Duodenal mucosa (tissue), 2 donors: ENCODE measurements around the gene TLR9.

Experiments used
- H3K27ac ChIP-seq: one replicate; pipeline ENCODE4 v1.7.0; 2013; ENCODE audit warnings: low read depth, low read length
- H3K27me3 ChIP-seq, 2 donors: one replicate each; pipeline ENCODE4 v1.7.0; 2013; ENCODE audit warnings: low read length in 2 of 2, control low read depth in 1 of 2; ENCODE audit not compliant: insufficient read depth in 2 of 2, control insufficient read depth in 1 of 2
- H3K36me3 ChIP-seq, 2 donors: one replicate each; pipeline ENCODE4 v1.7.0; 2013; ENCODE audit warnings: low read length in 2 of 2, control low read depth in 1 of 2; ENCODE audit not compliant: insufficient read depth in 2 of 2, control insufficient read depth in 1 of 2
- H3K4me1 ChIP-seq, 2 donors: one replicate each; pipeline ENCODE4 v1.7.0; 2013; ENCODE audit warnings: low read length in 2 of 2, control low read depth in 1 of 2; ENCODE audit not compliant: insufficient read depth in 2 of 2, control insufficient read depth in 1 of 2
- H3K4me3 ChIP-seq, 2 donors: one replicate each; pipeline ENCODE4 v1.7.0; 2013; ENCODE audit warnings: low read length in 2 of 2, low read depth in 1 of 2
- H3K9ac ChIP-seq, 2 donors: one replicate each; pipeline ENCODE4 v1.7.0; 2013; ENCODE audit warnings: low read length in 2 of 2, low read depth in 1 of 2
- H3K9me3 ChIP-seq, 2 donors: one replicate each; pipeline ENCODE4 v1.7.0; 2013; ENCODE audit warnings: low read length in 2 of 2, control low read depth in 1 of 2; ENCODE audit not compliant: control insufficient read depth in 1 of 2

Gene TLR9

DNA sequence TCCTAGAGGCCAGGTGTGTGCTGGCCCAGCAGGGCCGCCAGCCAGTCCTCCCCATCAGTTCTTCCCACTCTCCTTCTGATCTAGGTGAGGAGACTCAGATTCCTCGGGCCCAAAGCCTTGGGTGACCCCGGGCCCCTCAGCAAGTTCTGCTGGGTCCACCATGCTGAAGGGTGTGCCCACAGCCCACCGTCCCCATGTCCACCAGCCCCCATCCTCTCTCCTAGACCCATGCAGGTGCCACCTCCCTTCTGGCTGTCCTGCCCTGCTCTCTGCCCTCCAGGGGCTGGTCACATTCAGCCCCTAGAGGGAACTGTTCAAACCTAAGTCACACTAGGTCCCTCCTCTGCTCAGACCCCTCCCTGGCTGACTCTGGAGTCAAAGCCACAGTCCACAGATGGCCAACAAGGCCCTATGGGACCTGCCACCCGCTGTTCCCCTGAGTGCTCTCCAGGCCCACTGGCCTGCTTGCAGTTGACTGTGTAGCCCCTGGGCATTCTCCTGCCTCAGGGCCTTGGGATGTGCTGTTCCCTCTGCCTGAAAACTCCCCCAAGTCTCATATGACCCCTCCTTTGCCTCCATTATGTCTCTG, 878 bp upstream of the TLR9 start:
- H3K9ac ChIP-seq = no peak overlapping the region
- no peaks in the 10 kb centered on the region for H3K27me3 ChIP-seq
- H3K36me3 ChIP-seq = peaks cover 24 to 28% of the 10 kb centered on the region in 2 donors
- no peak overlapping the region for H3K4me3 ChIP-seq
- no peaks in the 10 kb centered on the region for H3K9me3 ChIP-seq
- peaks cover 6 to 17% of the 10 kb centered on the region in 2 donors for H3K4me1 ChIP-seq
- no peak overlapping the region for H3K27ac ChIP-seq

DNA sequence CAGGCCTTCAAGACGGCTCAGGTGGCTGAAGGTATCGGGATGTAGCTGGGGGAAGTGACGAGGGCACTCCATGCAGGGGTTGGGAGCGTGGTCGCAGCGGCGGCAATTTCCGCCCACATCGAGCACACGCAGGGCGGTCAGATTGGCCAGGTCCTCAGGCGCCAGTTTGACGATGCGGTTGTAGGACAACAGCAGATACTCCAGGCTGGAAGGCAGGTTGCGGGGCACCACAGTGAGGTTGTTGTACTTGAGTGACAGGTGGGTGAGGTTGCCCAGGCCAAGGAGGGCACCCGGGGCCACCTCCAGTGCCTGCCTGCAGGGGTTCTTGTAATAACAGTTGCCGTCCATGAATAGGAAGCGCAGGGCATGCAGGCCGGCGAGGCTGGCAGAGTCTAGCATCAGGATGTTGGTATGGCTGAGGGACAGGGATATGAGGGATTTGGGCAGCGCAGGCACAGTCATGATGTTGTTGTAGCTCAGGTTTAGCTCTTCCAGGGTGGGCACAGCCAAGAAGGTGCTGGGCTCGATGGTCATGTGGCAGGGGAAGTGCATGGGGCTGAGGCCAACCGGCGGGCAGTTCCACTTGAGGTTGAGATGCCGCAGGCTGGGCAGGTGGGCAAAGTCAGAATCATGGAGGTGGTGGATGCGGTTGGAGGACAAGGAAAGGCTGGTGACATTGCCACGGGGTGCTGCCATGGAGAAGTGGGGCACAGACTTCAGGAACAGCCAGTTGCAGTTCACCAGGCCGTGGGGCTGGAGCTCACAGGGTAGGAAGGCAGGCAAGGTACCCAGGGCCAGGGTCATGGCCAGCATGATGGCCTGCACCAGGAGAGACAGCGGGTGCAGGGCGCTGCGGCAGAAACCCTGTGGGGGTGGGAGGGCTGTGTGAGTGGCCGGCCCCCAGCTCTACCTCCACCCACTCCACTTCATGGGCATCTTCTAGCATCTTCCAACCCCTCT, 1.7 kb downstream of the TLR9 start:
- H3K9ac ChIP-seq = no peak overlapping the region
- no peak overlapping the region for H3K27ac ChIP-seq
- no peaks in the 10 kb centered on the region for H3K9me3 ChIP-seq
- no peak overlapping the region for H3K4me3 ChIP-seq
- H3K27me3 ChIP-seq = no peaks in the 10 kb centered on the region
- H3K4me1 ChIP-seq = peaks cover 18 to 35% of the 10 kb centered on the region in 2 donors
- peaks cover 2 to 7% of the 10 kb centered on the region in 2 donors for H3K36me3 ChIP-seq

DNA sequence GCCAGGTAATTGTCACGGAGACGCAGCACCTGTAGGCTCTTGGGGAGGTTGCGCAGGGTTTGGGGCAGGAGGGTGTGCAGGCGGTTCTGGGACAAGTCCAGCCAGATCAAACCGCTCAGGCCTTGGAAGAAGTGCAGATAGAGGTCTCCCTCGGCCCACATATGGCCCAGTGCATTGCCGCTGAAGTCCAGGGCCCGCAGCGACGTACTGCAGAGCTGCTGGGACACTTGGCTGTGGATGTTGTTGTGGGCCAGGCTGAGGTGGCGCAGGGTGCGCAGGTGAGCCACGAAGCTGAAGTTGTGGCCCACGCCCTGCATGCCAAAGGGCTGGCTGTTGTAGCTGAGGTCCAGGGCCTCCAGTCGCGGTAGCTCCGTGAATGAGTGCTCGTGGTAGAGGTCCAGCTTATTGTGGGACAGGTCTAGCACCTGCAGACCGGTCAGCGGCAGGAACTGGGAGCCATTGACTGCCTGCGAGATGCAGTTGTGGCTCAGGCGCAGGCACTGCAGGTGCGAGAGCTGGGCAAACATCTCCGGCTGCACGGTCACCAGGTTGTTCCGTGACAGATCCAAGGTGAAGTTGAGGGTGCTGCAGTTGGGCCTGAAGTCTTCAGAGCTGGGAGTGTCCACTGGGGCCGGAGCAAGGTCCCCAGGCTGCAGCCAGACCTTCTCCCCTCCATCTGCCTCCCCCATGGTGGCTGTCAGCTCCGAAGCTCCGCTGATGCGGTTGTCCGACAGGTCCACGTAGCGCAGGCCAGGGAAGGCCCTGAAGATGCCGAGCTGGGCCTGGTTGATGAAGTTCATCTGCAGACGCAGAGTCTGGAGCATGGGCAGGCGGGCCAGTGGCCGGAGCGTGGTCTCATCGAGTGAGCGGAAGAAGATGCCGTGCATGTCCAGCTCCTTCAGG, 2.9 kb downstream of the TLR9 start:
- no peaks in the 10 kb centered on the region for H3K27me3 ChIP-seq
- H3K36me3 ChIP-seq = no peaks in the 10 kb centered on the region
- H3K4me3 ChIP-seq = no peak overlapping the region
- no peaks in the 10 kb centered on the region for H3K9me3 ChIP-seq
- H3K27ac ChIP-seq = no peak overlapping the region
- no peak overlapping the region for H3K9ac ChIP-seq
- peaks cover 29 to 47% of the 10 kb centered on the region in 2 donors for H3K4me1 ChIP-seq

DNA sequence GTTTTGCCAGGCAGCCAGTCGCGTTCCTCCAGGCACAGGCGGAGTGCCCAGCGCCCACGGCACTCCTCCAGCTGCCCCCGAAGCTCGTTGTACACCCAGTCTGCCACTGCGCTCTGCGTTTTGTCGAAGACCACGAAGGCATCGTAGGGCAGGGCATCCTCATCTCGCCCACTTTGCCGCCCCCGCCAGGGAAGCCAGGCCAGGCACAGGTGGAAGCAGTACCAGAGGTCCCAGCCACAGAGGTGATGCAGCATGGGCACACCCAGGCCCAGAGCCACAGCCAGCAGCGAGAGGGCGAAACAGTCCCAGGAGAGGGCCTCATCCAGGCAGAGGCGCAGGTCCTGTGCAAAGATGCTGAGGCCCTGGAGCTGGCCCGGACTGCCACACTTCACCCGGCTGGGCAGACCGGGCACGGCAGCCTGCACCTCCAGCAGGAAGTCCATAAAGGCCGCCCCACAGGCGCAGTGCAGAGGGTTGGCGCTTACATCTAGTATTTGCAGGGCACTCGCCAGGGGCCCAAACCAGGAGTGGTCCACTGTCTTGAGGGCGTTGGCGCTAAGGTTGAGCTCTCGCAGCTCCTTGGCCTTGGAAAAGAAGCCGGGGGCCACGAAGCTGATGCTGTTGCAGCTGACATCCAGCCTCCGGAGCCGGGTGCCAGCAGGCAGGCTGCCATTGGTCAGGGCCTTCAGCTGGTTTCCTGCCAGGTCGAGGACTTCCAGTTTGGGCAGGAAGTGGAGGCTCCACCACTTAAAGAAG, 3.7 kb downstream of the TLR9 start:
- Histone ChIP-seq H3K27me3 (no peaks in the 10 kb centered on the region), H3K27ac (no peak overlapping the region), H3K36me3 (no peaks in the 10 kb centered on the region), H3K4me1 (peaks cover 37 to 55% of the 10 kb centered on the region in 2 donors), H3K4me3 (no peak overlapping the region), H3K9me3 (no peaks in the 10 kb centered on the region), H3K9ac (no peak overlapping the region)

DNA sequence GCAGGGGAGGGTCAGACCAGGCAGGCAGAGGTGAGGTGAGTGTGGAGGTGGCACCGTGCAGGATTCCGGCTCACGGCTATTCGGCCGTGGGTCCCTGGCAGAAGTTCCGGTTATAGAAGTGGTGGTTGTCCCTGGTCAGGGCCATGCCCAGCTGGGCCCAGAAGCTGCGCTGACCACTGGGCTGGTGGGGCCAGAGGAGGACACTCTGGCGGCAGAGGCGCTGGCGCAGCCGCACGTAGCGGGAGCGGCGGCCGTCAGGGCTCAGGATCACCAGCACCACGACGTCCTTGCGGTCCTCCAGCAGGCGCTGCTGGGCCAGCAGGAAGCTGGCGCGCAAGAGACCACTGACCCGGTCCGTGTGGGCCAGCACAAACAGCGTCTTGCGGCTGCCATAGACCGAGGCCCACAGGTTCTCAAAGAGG, 4.3 kb downstream of the TLR9 start:
- Histone ChIP-seq H3K27ac (no peak overlapping the region), H3K4me3 (no peak overlapping the region), H3K27me3 (no peaks in the 10 kb centered on the region), H3K4me1 (peaks cover 43 to 56% of the 10 kb centered on the region in 2 donors), H3K36me3 (no peaks in the 10 kb centered on the region), H3K9me3 (no peaks in the 10 kb centered on the region), H3K9ac (no peak overlapping the region)

DNA sequence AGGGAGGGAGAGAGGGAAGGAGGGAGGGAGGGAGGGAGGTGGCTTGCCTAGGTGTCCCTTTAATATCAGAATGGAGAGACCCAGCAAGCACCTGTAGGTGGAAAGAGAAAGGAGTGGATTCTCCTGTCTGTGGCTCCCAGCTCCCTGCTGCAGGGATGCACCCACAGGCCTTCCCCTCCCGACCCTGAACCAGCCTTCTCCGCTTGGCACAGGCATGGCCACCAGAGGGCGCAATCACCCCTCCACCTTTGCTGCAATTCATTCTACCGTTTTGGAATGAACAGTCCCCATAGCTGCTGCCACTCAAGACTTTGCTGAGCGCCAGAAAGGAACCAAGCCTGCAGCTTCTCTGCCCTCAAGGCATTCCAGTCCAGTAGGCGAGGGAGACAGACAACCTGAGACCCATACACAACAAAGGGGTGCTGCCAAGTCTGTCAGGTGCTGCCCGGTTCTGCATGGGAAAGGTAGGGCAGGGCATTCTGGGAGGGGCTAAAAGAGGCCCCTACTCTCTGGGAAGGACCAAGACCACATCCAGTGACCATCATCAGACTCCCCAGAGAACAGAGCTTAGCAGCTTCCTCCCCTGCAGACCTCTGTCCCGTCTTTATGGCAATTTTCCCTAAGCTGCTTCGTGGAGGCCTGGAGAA, 4.9 kb downstream of the TLR9 start:
- Histone ChIP-seq H3K4me3 (no peak overlapping the region), H3K9ac (no peak overlapping the region), H3K27ac (no peak overlapping the region)

DNA sequence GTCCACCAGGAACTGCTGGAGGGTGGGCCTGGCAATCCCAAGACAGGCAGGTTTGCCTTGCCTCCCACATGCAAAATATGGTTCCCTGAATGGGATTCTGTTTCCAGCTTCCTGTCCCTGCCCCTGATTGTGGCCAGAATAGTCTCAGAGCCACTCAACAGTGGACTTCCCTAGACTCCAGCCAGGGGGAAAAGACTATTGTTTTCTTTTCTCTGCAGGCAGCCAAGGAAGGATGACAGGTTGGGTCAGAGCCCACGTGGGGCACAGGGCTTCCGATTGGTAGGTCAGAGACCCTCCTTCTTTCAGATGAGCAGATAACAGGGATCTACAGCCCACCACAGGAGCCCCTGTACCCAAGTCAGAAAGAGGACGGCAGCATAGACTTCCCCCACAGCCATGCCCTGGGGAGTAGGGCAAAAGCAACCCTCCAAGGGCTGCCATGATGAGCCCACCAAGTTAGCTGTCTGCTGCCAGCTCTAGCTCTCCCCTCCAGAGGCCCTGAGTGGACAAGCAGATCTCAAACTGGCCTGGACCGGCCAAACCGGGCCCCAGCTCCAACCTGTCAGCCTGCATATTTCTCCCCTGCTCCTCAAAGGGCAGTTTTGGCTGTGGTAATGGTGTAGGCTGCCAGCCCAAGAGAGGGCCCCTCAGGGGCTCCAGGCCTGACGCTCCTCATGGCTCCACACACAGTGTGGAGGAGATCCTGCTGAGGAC, 6.4 kb downstream of the TLR9 start:
- peaks cover 11 to 18% of the 10 kb centered on the region in 2 donors for H3K36me3 ChIP-seq
- H3K27me3 ChIP-seq = no peaks in the 10 kb centered on the region
- H3K4me3 ChIP-seq = no peak overlapping the region
- H3K9ac ChIP-seq = no peak overlapping the region
- H3K9me3 ChIP-seq = no peaks in the 10 kb centered on the region
- no peak overlapping the region for H3K27ac ChIP-seq
- peaks cover 36 to 56% of the 10 kb centered on the region in 2 donors for H3K4me1 ChIP-seq

More for the DNA sequence above, 4.9 kb downstream of the TLR9 start:
- Histone ChIP-seq H3K4me1 (peaks cover 38 to 56% of the 10 kb centered on the region in 2 donors), H3K36me3 (peaks cover 0 to 4% of the 10 kb centered on the region in 2 donors), H3K9me3 (no peaks in the 10 kb centered on the region), H3K27me3 (no peaks in the 10 kb centered on the region)

DNA sequence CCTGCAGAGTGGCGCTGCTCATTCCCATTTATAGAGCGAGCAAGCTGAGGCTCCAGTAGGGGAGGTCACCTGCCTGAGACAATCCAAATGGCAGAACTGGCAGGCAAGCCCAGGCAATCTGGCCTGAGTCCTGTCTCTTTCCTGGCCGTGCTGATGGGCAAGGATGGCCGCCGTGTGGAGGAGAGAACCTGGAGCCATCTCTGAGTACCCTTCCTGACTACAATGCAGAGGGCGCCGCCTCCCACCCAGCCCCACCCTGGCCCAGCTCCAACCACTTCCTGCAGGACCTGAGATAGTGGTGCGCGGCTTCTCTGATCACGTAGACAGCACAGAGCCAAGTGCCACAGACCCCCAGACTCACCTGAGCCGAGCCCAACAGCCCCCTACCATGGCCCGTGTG, 7.0 kb downstream of the TLR9 start:
- Histone ChIP-seq H3K4me3 (peak overlapping the region in 1 of 2 donors; percentile 47), H3K27me3 (no peaks in the 10 kb centered on the region), H3K36me3 (peaks cover 14 to 24% of the 10 kb centered on the region in 2 donors), H3K9ac (no peak overlapping the region), H3K9me3 (no peaks in the 10 kb centered on the region), H3K27ac (no peak overlapping the region), H3K4me1 (peaks cover 36 to 56% of the 10 kb centered on the region in 2 donors)
